Adrenal gland (tissue), 12 donors: Measurements from ENCODE around the gene ANTKMT. TPM values are rescaled to one million over a fixed set of nuclear protein-coding genes. Genes with fewer than 3 reads are reported as not detected.

ENCODE experiments used
- DNase-seq, 7 donors: peaks; one replicate each; pipeline ENCODE4 v3.0.0-alpha.2; 2019 to 2020
- H3K27ac ChIP-seq, 5 donors: fragments of 200-600 bp; sonication (generic) in 4 of 5; 1 replicate in 3 of 5; 2 replicates in 2 of 5; pipeline versions ENCODE4 v1.5.1 to v1.8.0; 2016 to 2020; ENCODE audit warnings: mild to moderate bottlenecking in 1 of 5
- H3K27me3 ChIP-seq: fragments of 200-600 bp; 2 replicates; pipeline ENCODE4 v1.8.0; 2021
- H3K36me3 ChIP-seq, 2 donors: fragments of 200-600 bp; replicated peaks in 1 of 2; 1 replicate in 1 of 2; 2 replicates in 1 of 2; pipeline versions ENCODE4 v1.5.1 to v1.8.0; 2018 to 2022
- H3K4me1 ChIP-seq, 2 donors: fragments of 200-600 bp; replicated peaks in 1 of 2; 1 replicate in 1 of 2; 2 replicates in 1 of 2; pipeline versions ENCODE4 v1.5.1 to v1.8.0; 2018 to 2021
- H3K4me3 ChIP-seq, 4 donors: fragments of 200-600 bp; sonication (generic) in 3 of 4; one replicate each; pipeline ENCODE4 v1.5.1; 2016 to 2018
- H3K9me3 ChIP-seq, 3 donors: fragments of 200-600 bp; sonication (generic) in 1 of 3; replicated peaks in 1 of 3; 1 replicate in 2 of 3; 2 replicates in 1 of 3; pipeline versions ENCODE4 v1.5.1 to v1.8.0; 2016 to 2021
- POLR2A ChIP-seq, 2 donors: fragments of 450-650 bp; IDR thresholded peaks; one replicate each; pipeline ENCODE4 v1.6.1; 2017; ENCODE audit warnings: antibody characterized with exemption in 2 of 2, mild to moderate bottlenecking in 2 of 2, moderate library complexity in 1 of 2
- WGBS, 4 donors: extraction: QIAGEN DNeasy Blood & Tissue Kit in 2 of 4; methylation state at CpG; one replicate each; pipeline versions ENCODE4 v1.1.5 to v1.1.7; 2013 to 2017; 5-methylcytosine and 5-hydroxymethylcytosine counted together
- intact Hi-C, 2 donors: fragments of 100-400 bp; cut with DNase I; formaldehyde crosslinking; loops; one replicate each; pipeline versions ENCODE4 v1.14.1 to v1.15.0; 2022 to 2023
- polyA plus RNA-seq, 3 donors: library from polyadenylated mRNA; stranded (reverse); fragments of 200-250 nt in 2 of 3; fragments of 350-450 nt in 1 of 3; fragmentation: Illumina TruSeq in 1 of 3; extraction: RNeasy Lipid Tissue Mini Kit (QIAGEN cat#74804) in 1 of 3; gene quantifications; one replicate each; pipeline ENCODE4 v1.2.3, GENCODE V29; 2013 to 2014
- total RNA-seq, 9 donors: library from RNA; depleted of rRNA in 4 of 9; stranded (reverse); fragments of >200 nt in 4 of 9; fragments of 120-200 nt in 1 of 9; fragmentation: NEBNext Ultra II Directional in 1 of 9; extraction: Animal tissue kit (Norgen Biotek cat#: 25700) in 1 of 9; gene quantifications; one replicate each; pipeline versions ENCODE4 v1.1.0 to v1.2.4, GENCODE V29; 2013 to 2023
- TF ChIP-seq, protein P1 (sequence below), 6 experiments: fragments of 450-650 bp in 4 of 6; fragments of 200-600 bp in 2 of 6; sonication (generic) in 1 of 6; IDR thresholded peaks; 1 replicate in 5 of 6; 2 replicates in 1 of 6; pipeline versions ENCODE4 v1.5.1 to v1.8.0; 2016 to 2021; ENCODE audit warnings: antibody characterized with exemption in 6 of 6, mild to moderate bottlenecking in 2 of 6, moderate library complexity in 1 of 6
- donor health status: healthy with polysubstance abuse.
- donor health status: Bipolar disorder and iron deficiency.
- donor health status: DM: yes; HTN: yes; CAD: no.
- donor health status: DM: no; HTN: no; CAD: no.
- donor health status: DM: no; HTN: no; CAD: no.
- donor health status: DM: yes; HTN: yes; CAD: no.

ANTKMT gene
- total and polyA plus RNA-seq, 12 donors, result 0.48 to 127 (median 64.1) TPM

DNA sequence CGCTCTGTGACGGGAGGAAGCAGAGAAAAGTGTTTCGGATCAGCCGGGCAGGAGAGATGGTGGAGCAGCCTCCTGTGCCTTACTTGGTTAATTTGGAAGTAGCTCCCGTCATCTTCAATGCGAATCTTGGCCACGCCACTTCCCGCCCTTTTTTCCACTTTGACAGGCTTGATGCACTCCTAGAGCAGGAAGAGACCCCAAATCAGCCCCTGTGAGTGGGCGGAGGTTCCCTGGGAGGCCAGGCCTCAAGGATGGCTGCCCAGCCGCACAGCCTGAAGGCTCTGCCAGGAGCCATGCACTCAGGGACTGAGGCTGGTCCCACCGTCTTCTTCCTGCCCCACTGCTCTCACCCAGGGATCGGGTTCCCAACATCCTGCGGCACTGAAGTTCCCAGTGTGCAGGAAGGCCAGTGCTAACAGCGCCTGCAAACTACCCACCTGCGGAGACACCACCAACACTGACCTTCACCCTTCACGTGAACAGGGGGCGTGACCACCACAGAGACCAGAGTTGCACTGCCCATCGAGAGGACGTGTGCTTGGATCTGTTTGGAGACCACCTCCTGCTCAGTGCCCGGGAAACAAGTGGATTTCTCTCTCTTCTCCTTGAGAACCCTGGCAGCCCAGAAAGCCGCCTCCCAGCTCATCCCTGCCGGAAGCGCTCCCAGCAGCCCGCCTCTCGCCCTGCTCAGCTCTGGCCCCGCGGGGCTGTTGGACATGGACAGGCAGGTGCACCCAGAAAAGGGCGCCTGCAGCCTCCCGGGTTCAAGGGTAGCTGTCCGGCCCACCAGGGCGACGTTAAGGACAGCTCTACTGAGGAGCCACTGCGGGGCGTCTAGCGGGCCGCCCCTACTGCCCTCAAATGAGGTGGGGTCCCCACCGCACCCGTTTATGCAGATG lies 18.9 kb downstream of the ANTKMT start:
- Histone ChIP-seq H3K4me3 (peak overlapping the region in 3 of 4 donors; percentile 33 to 93 (median 75)), H3K9me3 (no peaks in the 10 kb centered on the region), H3K36me3 (peaks cover 0 to 25% of the 10 kb centered on the region in 2 donors), H3K27ac (peak overlapping the region in 1 of 5 donors; percentile 55), H3K4me1 (peaks cover 12% of the 10 kb centered on the region in 2 donors), H3K27me3 (no peaks in the 10 kb centered on the region)
- intact Hi-C loops, result no loop called here
- TF ChIP-seq, protein P1, sequence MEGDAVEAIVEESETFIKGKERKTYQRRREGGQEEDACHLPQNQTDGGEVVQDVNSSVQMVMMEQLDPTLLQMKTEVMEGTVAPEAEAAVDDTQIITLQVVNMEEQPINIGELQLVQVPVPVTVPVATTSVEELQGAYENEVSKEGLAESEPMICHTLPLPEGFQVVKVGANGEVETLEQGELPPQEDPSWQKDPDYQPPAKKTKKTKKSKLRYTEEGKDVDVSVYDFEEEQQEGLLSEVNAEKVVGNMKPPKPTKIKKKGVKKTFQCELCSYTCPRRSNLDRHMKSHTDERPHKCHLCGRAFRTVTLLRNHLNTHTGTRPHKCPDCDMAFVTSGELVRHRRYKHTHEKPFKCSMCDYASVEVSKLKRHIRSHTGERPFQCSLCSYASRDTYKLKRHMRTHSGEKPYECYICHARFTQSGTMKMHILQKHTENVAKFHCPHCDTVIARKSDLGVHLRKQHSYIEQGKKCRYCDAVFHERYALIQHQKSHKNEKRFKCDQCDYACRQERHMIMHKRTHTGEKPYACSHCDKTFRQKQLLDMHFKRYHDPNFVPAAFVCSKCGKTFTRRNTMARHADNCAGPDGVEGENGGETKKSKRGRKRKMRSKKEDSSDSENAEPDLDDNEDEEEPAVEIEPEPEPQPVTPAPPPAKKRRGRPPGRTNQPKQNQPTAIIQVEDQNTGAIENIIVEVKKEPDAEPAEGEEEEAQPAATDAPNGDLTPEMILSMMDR (IDR thresholded peaks at IDR 0.05), result no peak
- no peak for TF ChIP-seq POLR2A (IDR thresholded peaks at IDR 0.05)
- peak in 2 of 7 donors; percentile 10 to 54 for DNase-seq
- 39 to 67% (median 42%) methylated on average over 17 to 38 of the region's 38 CpGs for WGBS, 4 donors

- Histone ChIP-seq H3K27ac (peak overlapping the region in 3 of 5 donors; percentile 37 to 55 (median 43)), H3K36me3 (peaks cover 0 to 19% of the 10 kb centered on the region in 2 donors), H3K4me3 (peak overlapping the region; percentile 12 to 93 (median 60)), H3K9me3 (no peaks in the 10 kb centered on the region), H3K4me1 (peaks cover 12% of the 10 kb centered on the region in 2 donors), H3K27me3 (no peaks in the 10 kb centered on the region)
- no peak for DNase-seq
- intact Hi-C loops, result no loop called here
- WGBS, 4 donors, result 0 to 1% methylated on average over 19 to 22 of the region's 22 CpGs; no CpG with 5 or more reads in 2 of the 4 donors
- TF ChIP-seq POLR2A (IDR thresholded peaks at IDR 0.05), result no peak
- TF ChIP-seq, protein P1 (IDR thresholded peaks at IDR 0.05), result no peak
Observed at GRCh38 chr16:740459-740763, 19.5 kb downstream of the ANTKMT start.

DNA sequence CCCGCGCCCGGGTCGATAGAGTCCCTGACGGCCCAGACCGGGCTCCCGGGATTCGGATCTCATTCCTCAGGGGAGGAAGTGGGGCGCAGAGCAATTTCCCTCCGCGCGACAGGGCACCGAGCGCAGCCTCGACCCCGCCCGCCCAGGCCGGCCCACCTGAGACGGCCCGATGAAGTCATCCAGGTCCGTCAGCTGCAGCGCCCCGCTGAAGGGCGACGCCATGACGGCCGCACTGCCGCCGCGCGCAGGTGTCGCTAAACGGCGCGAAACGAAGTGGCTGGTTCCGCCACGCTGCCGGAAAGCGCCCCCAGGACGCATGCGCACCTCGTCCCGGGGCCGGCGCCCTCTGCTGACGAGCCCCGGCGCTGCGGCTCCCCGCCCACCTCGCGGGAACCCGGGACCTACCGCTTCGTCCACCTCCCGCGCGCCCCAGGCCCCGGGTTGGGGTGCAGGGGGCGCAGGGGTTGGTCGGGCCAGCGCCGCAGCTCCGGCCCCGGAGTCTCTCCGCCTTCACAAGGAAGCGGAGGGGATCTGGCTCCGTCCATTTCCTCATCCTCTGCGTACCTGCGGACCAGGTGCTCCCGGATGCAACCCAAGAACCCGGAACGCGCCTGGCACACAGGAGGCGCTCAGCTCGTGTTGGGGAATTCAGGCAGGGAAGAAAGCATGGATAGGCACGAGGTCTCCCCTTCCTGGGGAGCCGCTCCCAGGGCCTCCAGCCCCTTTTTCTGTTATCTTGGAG lies 20.0 kb downstream of the ANTKMT start, which contains the start of gene CIAO3:
Gene CIAO3 (minus strand): TSS at position 234 of the 742 bp plus-strand sequence. CDS start 12 bp downstream, at position 222.
- peak; percentile 86 to 93 (median 90) for DNase-seq
- H3K27ac ChIP-seq, result peak within 1 kb of the TSS in 3 of 5 donors; percentile 37 to 55 (median 43)
- no peaks in the 10 kb centered on the region for H3K27me3 ChIP-seq
- H3K4me1 ChIP-seq, result peaks cover 12% of the 10 kb centered on the region in 2 donors
- intact Hi-C loops, result no loop called here
- peak in 1 of 2 donors; percentile 63 for TF ChIP-seq POLR2A (IDR thresholded peaks at IDR 0.05)
- TF ChIP-seq, protein P1 (IDR thresholded peaks at IDR 0.05), result peak; percentile 43 to 96 (median 77)
- H3K9me3 ChIP-seq, result no peaks in the 10 kb centered on the region
- H3K36me3 ChIP-seq, result peaks cover 0 to 14% of the 10 kb centered on the region in 2 donors
- peak within 1 kb of the TSS; percentile 12 to 93 (median 60) for H3K4me3 ChIP-seq
- WGBS, 4 donors, result 1 to 3% (median 1%) methylated on average over 11 to 79 of the region's 79 CpGs
